Vagina (tissue), 2 donors: Measurements from ENCODE around the gene ELK4.

ENCODE experiments used
- POLR2A ChIP-seq, 2 donors: fragments of 450-650 bp; IDR thresholded peaks; one replicate each; pipeline ENCODE4 v1.6.1; 2017; ENCODE audit warnings: antibody characterized with exemption in 2 of 2, mild to moderate bottlenecking in 2 of 2, moderate library complexity in 2 of 2
- POLR2AphosphoS5 ChIP-seq, 2 donors: sonication (generic); formaldehyde crosslinking; IDR thresholded peaks; one replicate each; pipeline ENCODE4 v1.9.0; 2017; ENCODE audit warnings: antibody characterized with exemption in 2 of 2, mild to moderate bottlenecking in 2 of 2, low read depth in 1 of 2; ENCODE audit not compliant: insufficient read depth in 1 of 2
- TF ChIP-seq, protein P1 (sequence below), 3 experiments: fragments of 450-650 bp in 2 of 3; fragments of 200-600 bp in 1 of 3; sonication (generic) in 1 of 3; IDR thresholded peaks; one replicate each; pipeline ENCODE4 v1.5.1; 2017 to 2019; ENCODE audit warnings: antibody characterized with exemption in 3 of 3, mild to moderate bottlenecking in 2 of 3, moderate library complexity in 2 of 3

DNA sequence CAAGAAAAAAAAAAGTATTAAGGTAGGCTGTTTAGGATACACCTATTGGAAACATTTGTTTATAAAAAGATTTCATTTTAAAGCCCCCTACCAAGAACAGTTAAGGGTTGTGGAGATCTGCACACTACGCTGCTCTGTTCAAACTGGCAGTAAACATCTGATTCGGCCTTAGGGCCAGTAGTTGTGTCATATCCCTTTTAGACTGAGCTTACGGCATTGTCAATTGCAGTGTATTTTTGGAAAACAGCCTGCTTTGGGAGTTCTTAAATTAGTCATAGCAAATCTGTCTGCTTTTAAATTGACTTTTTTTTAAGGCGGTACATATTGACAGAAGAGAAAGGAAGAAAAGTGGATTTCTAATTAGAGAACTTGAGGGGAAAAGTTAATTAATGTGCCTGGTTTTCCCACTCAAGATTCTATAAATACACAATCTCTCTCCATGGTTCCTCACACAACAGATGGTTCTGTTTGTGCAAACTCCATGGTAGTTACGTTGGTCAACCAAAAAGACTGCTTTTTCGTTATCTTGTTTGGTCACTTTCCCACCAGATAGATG is 1.7 kb upstream of the ELK4 start:
- TF ChIP-seq, protein P1, sequence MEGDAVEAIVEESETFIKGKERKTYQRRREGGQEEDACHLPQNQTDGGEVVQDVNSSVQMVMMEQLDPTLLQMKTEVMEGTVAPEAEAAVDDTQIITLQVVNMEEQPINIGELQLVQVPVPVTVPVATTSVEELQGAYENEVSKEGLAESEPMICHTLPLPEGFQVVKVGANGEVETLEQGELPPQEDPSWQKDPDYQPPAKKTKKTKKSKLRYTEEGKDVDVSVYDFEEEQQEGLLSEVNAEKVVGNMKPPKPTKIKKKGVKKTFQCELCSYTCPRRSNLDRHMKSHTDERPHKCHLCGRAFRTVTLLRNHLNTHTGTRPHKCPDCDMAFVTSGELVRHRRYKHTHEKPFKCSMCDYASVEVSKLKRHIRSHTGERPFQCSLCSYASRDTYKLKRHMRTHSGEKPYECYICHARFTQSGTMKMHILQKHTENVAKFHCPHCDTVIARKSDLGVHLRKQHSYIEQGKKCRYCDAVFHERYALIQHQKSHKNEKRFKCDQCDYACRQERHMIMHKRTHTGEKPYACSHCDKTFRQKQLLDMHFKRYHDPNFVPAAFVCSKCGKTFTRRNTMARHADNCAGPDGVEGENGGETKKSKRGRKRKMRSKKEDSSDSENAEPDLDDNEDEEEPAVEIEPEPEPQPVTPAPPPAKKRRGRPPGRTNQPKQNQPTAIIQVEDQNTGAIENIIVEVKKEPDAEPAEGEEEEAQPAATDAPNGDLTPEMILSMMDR (IDR thresholded peaks at IDR 0.05) = no peak
- TF ChIP-seq POLR2A (IDR thresholded peaks at IDR 0.05) (no peak), POLR2AphosphoS5 (IDR thresholded peaks at IDR 0.05; ENCODE audit: insufficient read depth in 1 of 2, low read depth in 1 of 2) (no peak)
